GM18498 (cell line): ENCODE results near the gene GALNT14.
"Not testable (repeated sequence)": the region's sequence is repeated elsewhere in the genome, so short reads cannot be mapped to it uniquely, and the experiment has no call there.

Source experiments
- ATAC-seq: cut with Tn5 transposase; IDR thresholded peaks from one replicate; pipeline ENCODE4 v1.9.1; 2021; ENCODE audit warnings: mild to moderate bottlenecking, moderate library complexity; ENCODE audit not compliant: unreplicated experiment

Gene GALNT14

GRCh38 chr2:31138037-31138962 is at the start of gene GALNT14:
TSS of gene GALNT14 (minus strand) at chr2:31138440. CDS start at chr2:31138086, 354 bp downstream.
- ATAC-seq: peak; percentile 69

- ATAC-seq: no peak
Observed at GRCh38 chr2:31187166-31187565, 48.9 kb upstream of the GALNT14 start.

GRCh38 chr2:31183973-31184372 is 45.7 kb upstream of the GALNT14 start:
- not testable (repeated sequence) for ATAC-seq

- ATAC-seq: no peak
Observed at GRCh38 chr2:31176742-31177141, 38.5 kb upstream of the GALNT14 start.

- ATAC-seq: no peak
Observed at GRCh38 chr2:31171142-31171541, 32.9 kb upstream of the GALNT14 start.

- peak; percentile 83 for ATAC-seq
Observed at GRCh38 chr2:31170071-31170698, 31.9 kb upstream of the GALNT14 start.

GRCh38 chr2:31168291-31168690 is 30.1 kb upstream of the GALNT14 start:
- ATAC-seq: no peak

GRCh38 chr2:31166925-31167324 is 28.7 kb upstream of the GALNT14 start:
- ATAC-seq: no peak

GRCh38 chr2:31163011-31163539 is 24.8 kb upstream of the GALNT14 start:
- no peak for ATAC-seq

GRCh38 chr2:31161637-31162036 is 23.4 kb upstream of the GALNT14 start:
- no peak for ATAC-seq

- ATAC-seq: no peak
Observed at GRCh38 chr2:31151501-31151900, 13.3 kb upstream of the GALNT14 start.

- no peak for ATAC-seq
Observed at GRCh38 chr2:31150120-31150670, 12.0 kb upstream of the GALNT14 start.

- ATAC-seq: no peak
Observed at GRCh38 chr2:31148514-31148913, 10.3 kb upstream of the GALNT14 start.

GRCh38 chr2:31147645-31148044 is 9.4 kb upstream of the GALNT14 start:
- no peak for ATAC-seq

- no peak for ATAC-seq
Observed at GRCh38 chr2:31142110-31142509, 3.9 kb upstream of the GALNT14 start.

GRCh38 chr2:31141443-31142085 is 3.3 kb upstream of the GALNT14 start:
- ATAC-seq: no peak

GRCh38 chr2:31140151-31140550 is 1.9 kb upstream of the GALNT14 start:
- ATAC-seq: no peak

- no peak for ATAC-seq
Observed at GRCh38 chr2:31139671-31140070, 1.4 kb upstream of the GALNT14 start.

- no peak for ATAC-seq
Observed at GRCh38 chr2:31137211-31138036, 816 bp downstream of the GALNT14 start.

GRCh38 chr2:31136732-31137131 is 1.5 kb downstream of the GALNT14 start:
- no peak for ATAC-seq
